NCI-H2107 treated with DMSO at 0.1 percent for 48 hours (cell line): ENCODE data around the gene TMPRSS4.
A peak's percentile ranks its signal among the peaks of the same experiment; 100 is the strongest.

ENCODE experiments used
- DNase-seq: peaks from one replicate; lab custom pipeline; 2025; ENCODE audit not compliant: unreplicated experiment; lab: John Stamatoyannopoulos, UW

The TMPRSS4 gene

GRCh38 chr11:118135051-118135795 is 58.3 kb downstream of the TMPRSS4 start:
- DNase-seq, result no peak

- no peak for DNase-seq
These were observed 58.9 kb downstream of the TMPRSS4 start for GRCh38 chr11:118135796-118136165.

DNA sequence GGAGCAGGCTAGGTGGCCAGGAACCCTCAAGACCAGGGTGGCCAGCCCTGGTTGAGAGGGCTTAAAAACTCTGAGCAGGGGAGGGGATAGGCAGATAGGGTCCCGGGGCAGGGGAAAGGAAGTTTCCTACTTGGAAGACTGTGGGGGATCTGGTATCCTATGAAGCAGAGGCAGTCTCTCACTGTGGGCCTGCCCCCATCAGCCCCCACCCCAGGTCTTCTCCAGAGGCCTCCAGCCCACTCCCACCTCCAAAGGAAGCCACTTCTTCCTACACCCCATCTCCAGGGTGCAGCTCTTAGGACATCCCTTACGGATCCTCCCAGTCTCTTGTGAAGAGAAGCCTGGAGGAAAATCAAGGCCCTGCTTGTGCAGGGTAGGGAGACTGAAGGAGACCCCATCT is 59.5 kb downstream of the TMPRSS4 start:
- no peak for DNase-seq

DNA sequence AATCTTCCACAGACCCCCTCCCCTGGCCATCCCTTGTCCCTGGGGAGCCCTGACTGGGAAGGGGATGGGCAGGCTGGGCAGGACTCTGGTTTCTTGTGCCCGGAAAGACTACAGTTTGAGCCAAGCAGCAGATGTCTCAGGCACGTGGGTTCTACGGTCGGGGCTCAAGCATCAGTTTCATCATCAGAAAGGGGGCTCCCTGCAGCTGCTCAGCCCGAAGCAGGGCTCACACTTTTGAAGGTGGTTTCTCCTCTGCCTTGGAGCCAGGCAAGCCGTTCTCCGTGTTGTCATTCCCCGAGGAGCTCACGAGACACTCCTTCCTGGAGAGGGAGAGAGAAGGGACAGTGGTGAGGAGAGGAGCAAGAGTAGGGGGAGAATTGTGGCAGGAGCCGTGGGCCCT is 59.9 kb downstream of the TMPRSS4 start:
- no peak for DNase-seq

GRCh38 chr11:118138839-118139420 is 62.1 kb downstream of the TMPRSS4 start:
- DNase-seq, result no peak

DNA sequence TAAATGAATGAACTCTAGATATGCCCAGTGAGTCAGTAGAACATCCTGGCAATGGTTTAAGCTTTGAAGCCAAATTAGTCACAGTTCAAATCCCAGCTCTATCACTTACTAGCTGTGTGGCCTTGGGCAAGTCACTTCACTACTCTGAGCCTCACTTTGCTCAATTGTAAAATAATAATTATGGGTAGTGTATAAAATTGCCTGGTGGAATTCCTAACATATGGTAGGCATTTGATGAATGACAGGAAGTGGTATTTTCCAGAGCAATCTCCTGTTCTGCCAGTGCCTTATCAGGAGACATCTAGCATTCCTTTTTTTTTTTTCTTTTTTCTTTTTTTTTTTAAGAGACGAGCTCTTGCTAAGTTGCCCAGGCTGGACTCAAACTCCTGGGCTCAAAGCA is 62.7 kb downstream of the TMPRSS4 start:
- DNase-seq, result no peak

GRCh38 chr11:118142081-118142480 is 65.2 kb downstream of the TMPRSS4 start:
- DNase-seq, result no peak

- DNase-seq, result no peak
These were observed 65.9 kb downstream of the TMPRSS4 start for GRCh38 chr11:118142809-118143208.

- DNase-seq, result no peak
These were observed 66.8 kb downstream of the TMPRSS4 start for GRCh38 chr11:118143661-118144185.

- DNase-seq, result no peak
These were observed 67.7 kb downstream of the TMPRSS4 start for GRCh38 chr11:118144301-118145268.

DNA sequence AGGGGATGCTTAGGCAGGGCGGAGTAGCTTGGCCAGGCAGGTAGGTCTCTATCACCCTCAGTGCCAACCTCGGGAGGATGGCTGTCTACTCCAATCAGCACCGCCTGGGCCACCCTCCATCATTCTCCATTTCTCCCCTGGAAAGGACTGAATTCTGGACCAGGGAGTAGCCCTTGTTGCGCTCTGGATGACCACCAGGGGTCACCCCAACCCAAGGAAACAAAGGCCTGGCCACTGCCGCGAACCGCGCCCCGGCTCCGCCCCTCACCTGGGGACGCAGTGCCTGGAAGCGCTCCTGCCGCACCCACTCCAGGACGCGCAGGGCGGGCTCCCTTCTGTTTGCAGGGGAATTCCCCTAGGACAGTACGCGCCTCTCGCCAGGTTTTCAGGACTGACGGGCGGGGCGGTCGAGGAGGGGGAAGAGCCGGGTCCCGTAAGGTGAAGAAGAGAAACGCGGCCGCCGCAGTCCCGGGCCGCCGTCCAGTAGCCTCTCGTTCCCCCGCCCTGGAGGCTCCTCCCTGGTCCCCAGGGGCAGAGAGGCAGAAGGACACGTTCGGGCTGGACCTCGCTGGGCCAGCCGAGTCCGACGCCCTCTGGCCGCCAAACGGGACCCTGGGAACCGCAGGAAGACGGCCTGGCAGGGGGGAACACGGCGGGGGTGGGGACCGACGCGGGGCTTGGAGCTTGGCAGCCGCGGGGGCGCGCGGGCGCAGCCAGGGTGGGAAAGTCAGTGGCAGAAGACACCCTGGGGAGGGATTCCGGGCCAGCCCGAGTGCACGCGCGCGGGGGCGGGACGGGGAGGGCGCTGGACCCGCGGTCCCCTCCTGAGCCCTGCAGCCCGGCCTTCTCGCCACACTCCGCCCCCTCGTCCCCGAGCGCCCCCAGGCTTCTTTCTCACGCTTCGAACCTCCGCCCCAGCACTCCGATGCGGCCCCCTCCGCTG is 68.7 kb downstream of the TMPRSS4 start:
- peak; percentile 87 for DNase-seq

DNA sequence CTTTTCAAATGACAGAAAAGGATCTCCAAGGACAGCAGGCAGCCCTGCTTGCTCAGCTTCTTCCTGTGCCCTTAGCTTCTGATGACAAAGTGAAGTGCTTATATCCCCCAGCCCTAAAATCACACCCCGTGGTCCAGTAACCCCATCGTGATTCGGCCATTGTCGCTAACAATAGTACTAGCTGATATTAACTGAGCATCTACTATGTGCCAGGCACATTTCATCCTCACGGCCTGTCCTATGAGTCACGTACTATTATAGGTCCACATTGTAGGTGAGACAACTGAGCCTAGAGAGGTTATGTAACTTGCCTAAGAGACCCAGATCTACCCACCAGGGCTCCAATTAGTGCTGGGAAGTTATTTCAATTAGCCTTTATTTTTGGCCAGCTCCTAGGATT is 69.7 kb downstream of the TMPRSS4 start:
- no peak for DNase-seq

GRCh38 chr11:118147502-118147901 is 70.6 kb downstream of the TMPRSS4 start:
- DNase-seq, result no peak

GRCh38 chr11:118148240-118148639 is 71.4 kb downstream of the TMPRSS4 start:
- no peak for DNase-seq

DNA sequence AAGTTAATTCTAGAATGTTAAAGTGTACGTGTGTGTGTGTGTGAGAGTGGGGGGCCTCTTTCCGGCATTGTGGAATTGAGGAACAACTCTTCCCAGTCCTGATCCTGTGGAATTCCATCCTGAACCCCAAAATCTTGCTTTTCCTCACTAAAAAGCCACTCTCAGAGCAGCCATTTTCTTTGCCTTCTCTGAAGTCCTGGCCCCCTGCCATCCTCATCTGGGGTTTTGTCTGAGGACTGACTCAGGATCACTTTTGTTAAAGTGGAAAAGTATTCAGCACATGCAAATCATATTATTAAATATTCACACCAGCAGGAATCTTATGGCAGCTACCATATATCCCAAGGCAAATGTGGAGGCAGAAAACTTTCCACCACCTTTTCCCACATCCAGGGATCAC is 72.0 kb downstream of the TMPRSS4 start:
- no peak for DNase-seq

GRCh38 chr11:118149493-118149892 is 72.6 kb downstream of the TMPRSS4 start:
- DNase-seq, result no peak

DNA sequence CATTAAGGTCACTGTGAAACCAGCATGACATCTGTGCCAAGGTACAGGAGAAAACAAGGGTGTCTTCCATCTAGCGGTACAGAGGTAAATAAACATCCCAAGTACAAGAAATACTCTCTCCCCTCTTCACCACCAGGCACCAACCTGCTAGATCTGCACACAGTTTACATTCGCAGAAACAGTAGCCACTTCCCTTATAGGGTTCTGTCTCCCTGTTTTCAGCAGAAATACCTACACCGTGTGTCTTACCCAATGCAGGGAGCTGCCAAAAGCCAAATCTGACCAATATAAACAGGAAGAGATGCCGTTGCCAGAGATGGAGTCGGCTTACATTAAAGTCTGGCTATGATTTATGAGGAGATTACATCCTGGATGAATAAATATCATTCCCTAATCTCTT is 74.6 kb downstream of the TMPRSS4 start:
- no peak for DNase-seq

DNA sequence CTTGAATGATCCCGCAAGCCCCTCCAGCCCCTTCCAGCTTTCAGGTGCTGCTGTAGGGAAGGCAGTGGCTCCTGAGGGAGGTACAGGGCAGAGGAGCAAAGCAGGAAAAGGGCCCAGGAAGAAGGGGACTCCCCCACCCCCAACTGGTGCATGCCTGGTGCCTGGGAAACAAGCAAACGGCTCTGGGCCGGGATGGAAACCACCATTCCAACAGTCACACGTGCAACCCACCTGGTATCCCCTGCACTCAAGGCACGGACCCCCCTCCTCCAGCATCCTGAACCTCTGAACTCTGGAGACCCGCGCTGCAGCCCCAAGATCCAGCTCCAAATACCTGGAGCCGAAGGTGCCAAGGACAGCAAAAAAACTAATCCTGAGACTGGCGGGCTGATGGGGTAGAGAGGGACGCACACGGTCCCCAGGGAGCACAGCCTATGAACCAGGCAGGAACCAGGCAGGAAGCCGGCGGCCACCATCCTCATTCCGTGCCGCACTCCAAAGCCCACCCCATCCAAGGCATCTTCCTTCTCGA is 75.2 kb downstream of the TMPRSS4 start:
- no peak for DNase-seq

DNA sequence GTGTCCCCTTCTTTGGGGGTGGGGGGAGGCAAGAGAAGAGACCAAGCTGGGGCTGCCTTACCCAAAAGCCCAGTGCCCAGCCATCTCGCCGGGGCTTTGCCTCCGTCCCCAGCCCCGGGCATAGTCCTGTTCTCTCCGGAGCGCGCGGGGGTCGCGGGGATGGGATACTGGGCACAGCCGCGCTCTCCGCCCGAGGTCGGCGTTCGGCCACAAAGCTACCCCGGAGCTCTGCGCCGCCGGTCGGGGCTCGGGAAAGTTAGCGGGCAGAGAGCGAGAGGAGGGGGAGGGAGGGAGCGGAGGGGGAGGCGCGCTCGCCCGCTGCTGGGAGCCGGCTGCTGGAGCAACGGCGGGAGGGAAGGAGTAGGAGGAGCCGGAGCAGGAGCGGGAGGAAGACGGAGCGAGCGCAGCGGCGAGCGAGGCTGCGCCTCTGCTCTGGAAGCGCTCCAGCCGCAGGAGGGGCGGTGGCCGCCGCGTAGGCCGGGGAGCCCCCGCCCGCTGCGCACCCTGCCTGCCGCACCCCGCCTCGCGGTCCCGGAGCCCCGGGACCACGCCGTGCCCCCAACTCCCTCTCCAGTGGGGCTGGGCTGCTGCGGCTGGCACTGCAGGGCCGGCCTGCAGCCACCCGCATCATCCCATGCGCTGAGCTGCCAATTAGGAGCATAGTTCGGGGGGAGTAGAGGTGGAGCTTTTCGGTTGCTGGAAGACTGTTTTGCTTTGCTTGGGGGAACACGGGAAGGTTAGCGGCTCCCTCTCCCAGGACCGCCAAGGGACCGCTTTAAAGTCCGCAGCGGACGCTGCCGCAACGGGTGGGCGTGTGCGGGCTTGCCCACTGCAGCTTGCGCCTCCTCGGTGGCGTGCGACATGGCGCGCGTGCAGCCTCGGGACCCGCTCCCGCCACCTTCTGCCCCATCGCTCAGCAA is 75.9 kb downstream of the TMPRSS4 start, which contains the start of gene SCN4B:
TSS of gene SCN4B (minus strand) at position 272 of the 920 bp plus-strand sequence. CDS start at position 122, 150 bp downstream.
- DNase-seq, result peak; percentile 20
